ENCODE measurements around the gene CYP46A1.

Gene CYP46A1

GRCh38 chr14:99747582-99748330 is 63.7 kb downstream of the CYP46A1 start:
- DNase-seq: no peak

- no peak for DNase-seq
Observed at GRCh38 chr14:99748529-99748928, 64.4 kb downstream of the CYP46A1 start.

GRCh38 chr14:99749142-99749541 is 65.0 kb downstream of the CYP46A1 start:
- no peak for DNase-seq

- DNase-seq: no peak
Observed at GRCh38 chr14:99749763-99750715, 65.9 kb downstream of the CYP46A1 start.

GRCh38 chr14:99750746-99751450 is 66.8 kb downstream of the CYP46A1 start:
- no peak for DNase-seq

GRCh38 chr14:99751539-99752485 is 67.7 kb downstream of the CYP46A1 start:
- DNase-seq: no peak

GRCh38 chr14:99752486-99753121 is 68.5 kb downstream of the CYP46A1 start:
- DNase-seq: no peak

GRCh38 chr14:99753225-99754140 is 69.4 kb downstream of the CYP46A1 start:
- DNase-seq: no peak

GRCh38 chr14:99754141-99755067 is 70.3 kb downstream of the CYP46A1 start:
- no peak for DNase-seq

GRCh38 chr14:99755068-99755405 is 70.9 kb downstream of the CYP46A1 start:
- DNase-seq: no peak

GRCh38 chr14:99755629-99756603 is 71.8 kb downstream of the CYP46A1 start:
- no peak for DNase-seq

- DNase-seq: no peak
Observed at GRCh38 chr14:99756796-99757195, 72.7 kb downstream of the CYP46A1 start.

- no peak for DNase-seq
Observed at GRCh38 chr14:99757331-99758070, 73.4 kb downstream of the CYP46A1 start.

- DNase-seq: no peak
Observed at GRCh38 chr14:99758121-99758821, 74.2 kb downstream of the CYP46A1 start.

GRCh38 chr14:99758872-99759545 is 74.9 kb downstream of the CYP46A1 start:
- no peak for DNase-seq

- DNase-seq: no peak
Observed at GRCh38 chr14:99759546-99759925, 75.4 kb downstream of the CYP46A1 start.
